ENCODE data around the gene CCNYL1. TPM values are rescaled to one million over a fixed set of nuclear protein-coding genes. Genes with fewer than 3 reads are reported as not detected.

CCNYL1 gene
- total RNA-seq, 2 donors from 2014 or later, result 6.2 to 10.2 TPM

DNA sequence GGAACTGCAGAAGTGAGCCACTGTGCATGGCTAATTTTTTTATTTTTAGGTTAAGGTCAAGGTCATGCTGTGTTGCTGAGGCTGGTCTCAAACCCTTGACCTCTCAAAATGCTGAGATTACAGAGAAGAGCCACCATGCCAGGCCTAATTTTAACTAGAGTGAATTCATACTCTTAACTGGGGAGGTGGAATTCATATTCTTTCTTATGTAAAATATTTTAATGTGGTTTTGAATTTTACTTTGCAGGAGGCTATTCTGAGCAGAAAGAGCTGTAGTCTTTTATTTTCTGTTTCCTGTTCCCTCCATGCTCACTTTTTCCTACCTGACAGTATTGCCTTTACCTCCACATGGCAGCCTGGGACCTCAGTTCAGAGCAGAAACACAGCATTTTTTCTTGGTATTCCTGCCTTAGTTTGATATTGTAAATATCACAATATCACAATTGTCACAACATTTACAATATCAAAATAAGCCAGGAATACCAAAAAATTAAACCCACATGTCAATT, 37.1 kb upstream of the CCNYL1 start:
- Histone ChIP-seq H3K4me1 (peaks cover 0 to 6% of the 10 kb centered on the region in 2 donors), H3K4me3 (no peak overlapping the region), H3K9me3 (no peaks in the 10 kb centered on the region), H3K27me3 (no peaks in the 10 kb centered on the region), H3K36me3 (no peaks in the 10 kb centered on the region), H3K27ac (no peak overlapping the region)
- TF ChIP-seq CTCF (IDR thresholded peaks at IDR 0.05), result no peak
- no peak for DNase-seq (ENCODE audit: low spot score)

DNA sequence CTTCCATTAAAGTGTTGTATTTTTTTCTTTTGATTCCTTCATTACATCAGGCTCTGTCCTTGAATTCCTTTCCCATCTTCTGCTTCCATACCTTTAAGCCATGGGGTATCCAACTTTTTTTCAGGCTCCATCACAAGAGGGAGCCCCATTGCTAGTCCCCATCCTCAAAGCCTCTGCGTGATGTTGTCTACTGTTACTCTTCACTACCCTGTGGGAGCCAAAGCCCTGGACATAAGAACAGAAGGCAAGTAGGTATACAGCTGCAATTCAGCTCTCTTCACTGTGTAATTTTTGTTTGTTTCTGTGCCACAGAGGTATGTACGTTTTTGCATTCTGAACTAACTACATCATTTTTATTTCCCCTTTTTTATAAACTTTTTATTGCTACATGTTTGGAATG, 36.6 kb upstream of the CCNYL1 start:
- no peak overlapping the region for H3K4me3 ChIP-seq
- DNase-seq (ENCODE audit: low spot score), result no peak
- no peak overlapping the region for H3K27ac ChIP-seq
- H3K36me3 ChIP-seq, result no peaks in the 10 kb centered on the region
- no peak for TF ChIP-seq CTCF (IDR thresholded peaks at IDR 0.05)
- H3K27me3 ChIP-seq, result no peaks in the 10 kb centered on the region
- H3K4me1 ChIP-seq, result peaks cover 0 to 6% of the 10 kb centered on the region in 2 donors
- H3K9me3 ChIP-seq, result no peaks in the 10 kb centered on the region

DNA sequence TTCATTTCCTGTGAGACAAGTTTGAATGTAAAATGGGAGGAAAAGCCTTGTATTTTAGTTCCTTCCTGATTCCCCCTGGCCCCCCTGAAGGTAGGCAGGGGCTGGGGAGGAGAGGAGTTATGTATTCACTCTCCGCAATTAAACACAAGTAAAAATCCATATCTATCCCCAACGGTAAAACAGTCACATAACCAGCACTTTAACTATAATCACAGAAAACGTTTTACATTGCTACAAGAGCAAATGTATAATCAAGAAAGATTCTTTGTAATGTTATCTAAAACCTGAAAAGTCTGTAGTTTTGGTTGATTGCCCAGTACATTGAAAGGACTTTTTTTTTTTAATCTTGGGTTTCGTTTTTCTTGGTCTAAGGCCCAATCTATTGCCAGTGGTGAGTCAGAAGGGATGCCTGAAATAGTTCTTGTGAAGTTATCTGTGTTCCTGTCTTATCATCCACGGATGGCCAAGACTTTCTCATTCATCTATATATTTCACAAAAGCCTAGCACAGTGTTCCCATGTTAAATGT, 34.5 kb upstream of the CCNYL1 start:
- no peak overlapping the region for H3K4me3 ChIP-seq
- no peak for DNase-seq (ENCODE audit: low spot score)
- peaks cover 0 to 6% of the 10 kb centered on the region in 2 donors for H3K4me1 ChIP-seq
- H3K9me3 ChIP-seq, result no peaks in the 10 kb centered on the region
- TF ChIP-seq CTCF (IDR thresholded peaks at IDR 0.05), result no peak
- H3K27me3 ChIP-seq, result no peaks in the 10 kb centered on the region
- no peaks in the 10 kb centered on the region for H3K36me3 ChIP-seq
- peak overlapping the region in 1 of 2 donors; percentile 37 for H3K27ac ChIP-seq

DNA sequence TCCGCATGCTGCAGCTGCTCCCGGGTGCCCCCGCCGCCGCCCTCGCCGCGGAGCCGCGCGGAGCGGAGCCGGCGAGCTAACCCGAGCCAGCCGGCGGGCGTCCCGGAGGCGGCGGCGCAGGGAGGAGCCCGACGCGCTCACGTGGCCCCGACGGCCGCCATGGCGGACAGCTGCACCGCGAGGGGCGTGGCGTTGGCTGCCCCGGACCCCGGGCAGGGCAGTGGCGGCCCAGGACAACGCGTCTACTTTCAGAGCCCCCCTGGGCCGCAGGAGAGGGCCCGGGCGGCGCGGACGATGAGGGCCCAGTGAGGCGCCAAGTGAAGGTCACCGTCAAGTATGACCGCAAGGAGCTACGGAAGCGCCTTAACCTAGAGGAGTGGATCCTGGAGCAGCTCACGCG, 30.0 kb upstream of the CCNYL1 start:
- Histone ChIP-seq H3K27ac (no peak overlapping the region), H3K4me1 (peaks cover 0 to 6% of the 10 kb centered on the region in 2 donors), H3K9me3 (no peaks in the 10 kb centered on the region), H3K27me3 (no peaks in the 10 kb centered on the region), H3K36me3 (no peaks in the 10 kb centered on the region), H3K4me3 (peak overlapping the region in 1 of 2 donors; percentile 31)
- TF ChIP-seq CTCF (IDR thresholded peaks at IDR 0.05), result no peak
- no peak for DNase-seq (ENCODE audit: low spot score)

DNA sequence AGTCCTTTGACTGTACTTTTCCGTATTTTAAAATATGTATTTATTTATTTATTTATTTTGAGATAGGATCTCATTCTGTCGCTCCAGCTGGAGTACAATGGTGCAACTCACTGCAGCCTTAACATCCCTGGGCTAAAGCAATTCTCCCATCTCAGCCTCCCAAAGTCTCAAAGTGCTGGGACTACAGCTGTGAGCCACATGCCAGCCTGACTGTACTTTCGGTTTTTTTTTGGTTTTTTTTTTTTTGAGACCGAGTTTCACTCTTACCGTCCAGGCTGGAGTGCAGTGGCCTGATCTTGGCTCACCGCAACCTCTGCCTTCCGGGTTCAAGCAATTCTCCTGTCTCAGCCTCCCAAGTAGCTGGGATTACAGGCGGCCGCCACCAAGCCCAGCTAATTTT, 28.9 kb upstream of the CCNYL1 start:
- Histone ChIP-seq H3K4me1 (no peaks in the 10 kb centered on the region), H3K9me3 (no peaks in the 10 kb centered on the region), H3K36me3 (no peaks in the 10 kb centered on the region), H3K27ac (no peak overlapping the region), H3K27me3 (no peaks in the 10 kb centered on the region), H3K4me3 (no peak overlapping the region)
- no peak for TF ChIP-seq CTCF (IDR thresholded peaks at IDR 0.05)
- no peak for DNase-seq (ENCODE audit: low spot score)

GRCh38 chr2:207683438-207683837, 28.0 kb upstream of the CCNYL1 start:
- DNase-seq (ENCODE audit: low spot score), result no peak
- Histone ChIP-seq H3K4me3 (no peak overlapping the region), H3K27ac (no peak overlapping the region), H3K27me3 (no peaks in the 10 kb centered on the region), H3K9me3 (no peaks in the 10 kb centered on the region), H3K36me3 (no peaks in the 10 kb centered on the region), H3K4me1 (no peaks in the 10 kb centered on the region)
- TF ChIP-seq CTCF (IDR thresholded peaks at IDR 0.05), result no peak

Measured in right atrium auricular region (tissue), 2 donors.